HepG2 (cell line): ENCODE results near the gene PPIA. TPM values are rescaled to one million over a fixed set of nuclear protein-coding genes. Genes with fewer than 3 reads are reported as not detected.

Source experiments
- KDM3A ChIP-seq: IDR thresholded peaks from 2 replicates; pipeline ENCODE4 v1.6.1; 2018; ENCODE audit warnings: low read depth, missing compliant biosample characterization
- NFE2L2 ChIP-seq: fragments of 150-350 bp; IDR thresholded peaks from 2 replicates; pipeline ENCODE4 v1.6.1; 2014; ENCODE audit warnings: low read length
- NR1H2 ChIP-seq: sonication (generic); formaldehyde crosslinking; IDR thresholded peaks from 2 replicates; pipeline ENCODE4 v1.8.1; 2022; ENCODE audit warnings: low read depth, missing genetic modification reagents, borderline replicate concordance
- PTBP1 ChIP-seq: fragments of 200-400 bp; formaldehyde crosslinking; IDR thresholded peaks from 2 replicates; pipeline ENCODE4 v1.6.1; 2018; ENCODE audit warnings: low read length, low read depth; ENCODE audit not compliant: poor library complexity, severe bottlenecking
- REPIN1 ChIP-seq: sonication (generic); formaldehyde crosslinking; IDR thresholded peaks from 2 replicates; pipeline ENCODE4 v1.8.0; 2022; ENCODE audit warnings: missing genetic modification reagents, low read depth, mild to moderate bottlenecking, borderline replicate concordance
- ZNF407 ChIP-seq: sonication (generic); formaldehyde crosslinking; IDR thresholded peaks from one replicate; pipeline ENCODE4 v1.5.1; 2020; ENCODE audit warnings: mild to moderate bottlenecking, missing genetic modification reagents; ENCODE audit errors: not compliant biosample characterization
- ZNF550 ChIP-seq: sonication (generic); formaldehyde crosslinking; IDR thresholded peaks from 2 replicates; pipeline ENCODE4 v1.4.0; 2020; ENCODE audit warnings: mild to moderate bottlenecking, missing genetic modification reagents, borderline replicate concordance
- ZNF558 ChIP-seq: sonication (generic); formaldehyde crosslinking; IDR thresholded peaks from 2 replicates; pipeline ENCODE4 v1.9.0; 2022; ENCODE audit warnings: mild to moderate bottlenecking, missing genetic modification reagents, borderline replicate concordance
- ZNF629 ChIP-seq: sonication (generic); formaldehyde crosslinking; conservative IDR thresholded peaks from 2 replicates; pipeline ENCODE4 v1.5.0; 2020; ENCODE audit warnings: missing genetic modification reagents
- polyA plus RNA-seq, 8 experiments: library from polyadenylated mRNA; depleted of rRNA in 3 of 8; stranded (reverse) in 7 of 8; unstranded in 1 of 8; fragments of >200 nt; fragmentation: Illumina TruSeq in 4 of 8; extraction: Trizol in 4 of 8; gene quantifications; 2 replicates each; pipeline versions ENCODE4 v1.2.1 to v1.2.3, GENCODE V29; 2011 to 2016; ENCODE audit warnings: low read depth in 4 of 8, missing spikeins in 1 of 8, mixed read lengths in 1 of 8; ENCODE audit not compliant: insufficient read depth in 1 of 8
- total RNA-seq, 5 experiments: library from RNA; depleted of rRNA; stranded (reverse); fragments of >200 nt; fragmentation: Illumina TruSeq; extraction: Trizol; gene quantifications; 2 replicates each; pipeline ENCODE4 v1.2.3, GENCODE V29; 2016; ENCODE audit warnings: low read depth in 1 of 5
- TF ChIP-seq, protein P1 (sequence below), 2 experiments: sonication (generic) in 1 of 2; formaldehyde crosslinking in 1 of 2; IDR thresholded peaks; 2 replicates each; pipeline versions ENCODE4 v1.4.0 to v1.6.1; 2016 to 2020; ENCODE audit warnings: borderline replicate concordance in 1 of 2, low read depth in 1 of 2, mild to moderate bottlenecking in 1 of 2, missing genetic modification reagents in 1 of 2

Gene PPIA
- total and polyA plus RNA-seq, 2 of the 13 experiments (the other 11 are each of a cell fraction or from before 2014, with no cell fraction given) = 2,268 to 3,010 TPM

- TF ChIP-seq, protein P1, sequence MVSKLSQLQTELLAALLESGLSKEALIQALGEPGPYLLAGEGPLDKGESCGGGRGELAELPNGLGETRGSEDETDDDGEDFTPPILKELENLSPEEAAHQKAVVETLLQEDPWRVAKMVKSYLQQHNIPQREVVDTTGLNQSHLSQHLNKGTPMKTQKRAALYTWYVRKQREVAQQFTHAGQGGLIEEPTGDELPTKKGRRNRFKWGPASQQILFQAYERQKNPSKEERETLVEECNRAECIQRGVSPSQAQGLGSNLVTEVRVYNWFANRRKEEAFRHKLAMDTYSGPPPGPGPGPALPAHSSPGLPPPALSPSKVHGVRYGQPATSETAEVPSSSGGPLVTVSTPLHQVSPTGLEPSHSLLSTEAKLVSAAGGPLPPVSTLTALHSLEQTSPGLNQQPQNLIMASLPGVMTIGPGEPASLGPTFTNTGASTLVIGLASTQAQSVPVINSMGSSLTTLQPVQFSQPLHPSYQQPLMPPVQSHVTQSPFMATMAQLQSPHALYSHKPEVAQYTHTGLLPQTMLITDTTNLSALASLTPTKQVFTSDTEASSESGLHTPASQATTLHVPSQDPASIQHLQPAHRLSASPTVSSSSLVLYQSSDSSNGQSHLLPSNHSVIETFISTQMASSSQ (IDR thresholded peaks at IDR 0.05; ENCODE audit: low read depth) = no peak
- TF ChIP-seq, protein P1 (CRISPR knock-in tag; IDR thresholded peaks at IDR 0.05; ENCODE audit: borderline replicate concordance) = no peak
- TF ChIP-seq ZNF558 (0 out of 2 replicates have a peak, but pooled peaks have one; percentile 6), REPIN1 (CRISPR knock-in tag) (no peak), ZNF550 (CRISPR knock-in tag) (no peak), NR1H2 (CRISPR knock-in tag) (no peak), ZNF629 (no peak), KDM3A (CRISPR knock-in tag) (no peak), ZNF407 (no peak), NFE2L2 (no peak), PTBP1 (no peak)
These were observed 51.0 kb downstream of the PPIA start (continued) for GRCh38 chr7:44847509-44847919.
